ENCODE data around the gene ANKRD39. TPM values are rescaled to one million over a fixed set of nuclear protein-coding genes. Genes with fewer than 3 reads are reported as not detected.

Gene ANKRD39
- total and polyA plus RNA-seq, 2 of the 8 experiments (the other 6 are each of a cell fraction or from before 2014, with no cell fraction given) = 18.5 to 21.3 TPM

DNA sequence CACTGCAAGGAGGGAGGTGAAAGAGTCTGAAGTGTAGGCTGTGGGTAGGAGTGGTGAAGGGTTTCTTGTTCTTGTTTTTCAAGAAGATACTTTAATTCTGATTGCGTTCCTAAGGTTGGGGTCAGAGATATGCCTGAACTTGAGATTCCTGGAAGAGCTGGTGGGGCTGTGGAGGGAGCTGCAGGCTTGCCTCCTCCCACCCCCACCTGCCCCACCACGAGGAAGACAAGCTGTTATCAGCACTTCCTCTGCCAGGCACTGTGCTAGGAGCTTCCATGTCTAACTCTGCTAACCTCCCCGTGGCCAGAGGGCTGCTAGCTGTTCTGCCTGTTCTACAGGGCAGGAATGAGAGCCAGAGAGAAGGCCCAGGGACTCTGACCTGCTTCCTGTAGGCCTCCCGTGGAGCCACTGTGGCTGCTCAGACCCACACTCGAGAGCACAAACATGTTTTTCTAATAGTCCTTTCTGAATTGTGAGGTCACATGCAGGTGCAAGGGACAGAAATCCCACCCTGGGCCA, 27.7 kb downstream of the ANKRD39 start (continued):
- TF ChIP-seq, protein P1, sequence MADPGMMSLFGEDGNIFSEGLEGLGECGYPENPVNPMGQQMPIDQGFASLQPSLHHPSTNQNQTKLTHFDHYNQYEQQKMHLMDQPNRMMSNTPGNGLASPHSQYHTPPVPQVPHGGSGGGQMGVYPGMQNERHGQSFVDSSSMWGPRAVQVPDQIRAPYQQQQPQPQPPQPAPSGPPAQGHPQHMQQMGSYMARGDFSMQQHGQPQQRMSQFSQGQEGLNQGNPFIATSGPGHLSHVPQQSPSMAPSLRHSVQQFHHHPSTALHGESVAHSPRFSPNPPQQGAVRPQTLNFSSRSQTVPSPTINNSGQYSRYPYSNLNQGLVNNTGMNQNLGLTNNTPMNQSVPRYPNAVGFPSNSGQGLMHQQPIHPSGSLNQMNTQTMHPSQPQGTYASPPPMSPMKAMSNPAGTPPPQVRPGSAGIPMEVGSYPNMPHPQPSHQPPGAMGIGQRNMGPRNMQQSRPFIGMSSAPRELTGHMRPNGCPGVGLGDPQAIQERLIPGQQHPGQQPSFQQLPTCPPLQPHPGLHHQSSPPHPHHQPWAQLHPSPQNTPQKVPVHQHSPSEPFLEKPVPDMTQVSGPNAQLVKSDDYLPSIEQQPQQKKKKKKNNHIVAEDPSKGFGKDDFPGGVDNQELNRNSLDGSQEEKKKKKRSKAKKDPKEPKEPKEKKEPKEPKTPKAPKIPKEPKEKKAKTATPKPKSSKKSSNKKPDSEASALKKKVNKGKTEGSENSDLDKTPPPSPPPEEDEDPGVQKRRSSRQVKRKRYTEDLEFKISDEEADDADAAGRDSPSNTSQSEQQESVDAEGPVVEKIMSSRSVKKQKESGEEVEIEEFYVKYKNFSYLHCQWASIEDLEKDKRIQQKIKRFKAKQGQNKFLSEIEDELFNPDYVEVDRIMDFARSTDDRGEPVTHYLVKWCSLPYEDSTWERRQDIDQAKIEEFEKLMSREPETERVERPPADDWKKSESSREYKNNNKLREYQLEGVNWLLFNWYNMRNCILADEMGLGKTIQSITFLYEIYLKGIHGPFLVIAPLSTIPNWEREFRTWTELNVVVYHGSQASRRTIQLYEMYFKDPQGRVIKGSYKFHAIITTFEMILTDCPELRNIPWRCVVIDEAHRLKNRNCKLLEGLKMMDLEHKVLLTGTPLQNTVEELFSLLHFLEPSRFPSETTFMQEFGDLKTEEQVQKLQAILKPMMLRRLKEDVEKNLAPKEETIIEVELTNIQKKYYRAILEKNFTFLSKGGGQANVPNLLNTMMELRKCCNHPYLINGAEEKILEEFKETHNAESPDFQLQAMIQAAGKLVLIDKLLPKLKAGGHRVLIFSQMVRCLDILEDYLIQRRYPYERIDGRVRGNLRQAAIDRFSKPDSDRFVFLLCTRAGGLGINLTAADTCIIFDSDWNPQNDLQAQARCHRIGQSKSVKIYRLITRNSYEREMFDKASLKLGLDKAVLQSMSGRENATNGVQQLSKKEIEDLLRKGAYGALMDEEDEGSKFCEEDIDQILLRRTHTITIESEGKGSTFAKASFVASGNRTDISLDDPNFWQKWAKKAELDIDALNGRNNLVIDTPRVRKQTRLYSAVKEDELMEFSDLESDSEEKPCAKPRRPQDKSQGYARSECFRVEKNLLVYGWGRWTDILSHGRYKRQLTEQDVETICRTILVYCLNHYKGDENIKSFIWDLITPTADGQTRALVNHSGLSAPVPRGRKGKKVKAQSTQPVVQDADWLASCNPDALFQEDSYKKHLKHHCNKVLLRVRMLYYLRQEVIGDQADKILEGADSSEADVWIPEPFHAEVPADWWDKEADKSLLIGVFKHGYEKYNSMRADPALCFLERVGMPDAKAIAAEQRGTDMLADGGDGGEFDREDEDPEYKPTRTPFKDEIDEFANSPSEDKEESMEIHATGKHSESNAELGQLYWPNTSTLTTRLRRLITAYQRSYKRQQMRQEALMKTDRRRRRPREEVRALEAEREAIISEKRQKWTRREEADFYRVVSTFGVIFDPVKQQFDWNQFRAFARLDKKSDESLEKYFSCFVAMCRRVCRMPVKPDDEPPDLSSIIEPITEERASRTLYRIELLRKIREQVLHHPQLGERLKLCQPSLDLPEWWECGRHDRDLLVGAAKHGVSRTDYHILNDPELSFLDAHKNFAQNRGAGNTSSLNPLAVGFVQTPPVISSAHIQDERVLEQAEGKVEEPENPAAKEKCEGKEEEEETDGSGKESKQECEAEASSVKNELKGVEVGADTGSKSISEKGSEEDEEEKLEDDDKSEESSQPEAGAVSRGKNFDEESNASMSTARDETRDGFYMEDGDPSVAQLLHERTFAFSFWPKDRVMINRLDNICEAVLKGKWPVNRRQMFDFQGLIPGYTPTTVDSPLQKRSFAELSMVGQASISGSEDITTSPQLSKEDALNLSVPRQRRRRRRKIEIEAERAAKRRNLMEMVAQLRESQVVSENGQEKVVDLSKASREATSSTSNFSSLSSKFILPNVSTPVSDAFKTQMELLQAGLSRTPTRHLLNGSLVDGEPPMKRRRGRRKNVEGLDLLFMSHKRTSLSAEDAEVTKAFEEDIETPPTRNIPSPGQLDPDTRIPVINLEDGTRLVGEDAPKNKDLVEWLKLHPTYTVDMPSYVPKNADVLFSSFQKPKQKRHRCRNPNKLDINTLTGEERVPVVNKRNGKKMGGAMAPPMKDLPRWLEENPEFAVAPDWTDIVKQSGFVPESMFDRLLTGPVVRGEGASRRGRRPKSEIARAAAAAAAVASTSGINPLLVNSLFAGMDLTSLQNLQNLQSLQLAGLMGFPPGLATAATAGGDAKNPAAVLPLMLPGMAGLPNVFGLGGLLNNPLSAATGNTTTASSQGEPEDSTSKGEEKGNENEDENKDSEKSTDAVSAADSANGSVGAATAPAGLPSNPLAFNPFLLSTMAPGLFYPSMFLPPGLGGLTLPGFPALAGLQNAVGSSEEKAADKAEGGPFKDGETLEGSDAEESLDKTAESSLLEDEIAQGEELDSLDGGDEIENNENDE (IDR thresholded peaks at IDR 0.05; ENCODE audit: insufficient replicate concordance, low read length) = no peak
- no peak for TF ChIP-seq CREB1 (IDR thresholded peaks at IDR 0.05)
- TF ChIP-seq CBX8 (IDR thresholded peaks at IDR 0.05; ENCODE audit: borderline replicate concordance, low read depth, low read length) = no peak
- no peak for TF ChIP-seq ASH2L (IDR thresholded peaks at IDR 0.05; ENCODE audit: low read length)

Measured in H1 (cell line).